ENCODE results near the gene ANKRD33B.
A peak's percentile ranks its signal among the peaks of the same experiment; 100 is the strongest.

The ANKRD33B gene

GRCh38 chr5:10580531-10581423 is 16.9 kb downstream of the ANKRD33B start:
- DNase-seq, result no peak

- DNase-seq, result no peak
Observed at GRCh38 chr5:10581424-10581748, 17.5 kb downstream of the ANKRD33B start.

GRCh38 chr5:10581867-10582511 is 18.1 kb downstream of the ANKRD33B start:
- DNase-seq, result no peak

- no peak for DNase-seq
Observed at GRCh38 chr5:10582512-10582897, 18.6 kb downstream of the ANKRD33B start.

- no peak for DNase-seq
Observed at GRCh38 chr5:10583663-10584572, 20.0 kb downstream of the ANKRD33B start.

GRCh38 chr5:10584714-10585517 is 21.0 kb downstream of the ANKRD33B start:
- no peak for DNase-seq

- DNase-seq, result no peak
Observed at GRCh38 chr5:10585518-10585915, 21.6 kb downstream of the ANKRD33B start.

- no peak for DNase-seq
Observed at GRCh38 chr5:10586008-10586407, 22.1 kb downstream of the ANKRD33B start.

GRCh38 chr5:10586555-10586954 is 22.7 kb downstream of the ANKRD33B start:
- DNase-seq, result no peak

GRCh38 chr5:10588109-10588775 is 24.4 kb downstream of the ANKRD33B start:
- DNase-seq, result no peak

GRCh38 chr5:10588779-10589447 is 25.0 kb downstream of the ANKRD33B start:
- DNase-seq, result no peak

- no peak for DNase-seq
Observed at GRCh38 chr5:10590226-10590999, 26.5 kb downstream of the ANKRD33B start.

GRCh38 chr5:10591159-10591558 is 27.3 kb downstream of the ANKRD33B start:
- no peak for DNase-seq

GRCh38 chr5:10591966-10592365 is 28.1 kb downstream of the ANKRD33B start:
- DNase-seq, result no peak

- DNase-seq, result no peak
Observed at GRCh38 chr5:10592601-10593000, 28.7 kb downstream of the ANKRD33B start.

GRCh38 chr5:10593531-10594181 is 29.8 kb downstream of the ANKRD33B start:
- DNase-seq, result no peak

GRCh38 chr5:10594591-10595210 is 30.8 kb downstream of the ANKRD33B start:
- no peak for DNase-seq

GRCh38 chr5:10595293-10595671 is 31.4 kb downstream of the ANKRD33B start:
- no peak for DNase-seq

- DNase-seq, result peak; percentile 70
Observed at GRCh38 chr5:10595672-10596309, 31.9 kb downstream of the ANKRD33B start.

Data from stimulated activated CD4-positive, alpha-beta T cell treated with anti-CD3 and anti-CD28 coated beads, Interleukin-15, amount 100 ng/mL, for 24 hours (primary cell).